Suppressor macrophage (primary cell): ENCODE measurements around the gene P2RY14.
"Not testable (repeated sequence)": the region's sequence is repeated elsewhere in the genome, so short reads cannot be mapped to it uniquely, and the experiment has no call there.

ENCODE experiments used
- DNase-seq, 4 experiments: peaks; one replicate each; pipeline ENCODE4 v3.0.0-alpha.2; 2020 to 2022

The P2RY14 gene

DNA sequence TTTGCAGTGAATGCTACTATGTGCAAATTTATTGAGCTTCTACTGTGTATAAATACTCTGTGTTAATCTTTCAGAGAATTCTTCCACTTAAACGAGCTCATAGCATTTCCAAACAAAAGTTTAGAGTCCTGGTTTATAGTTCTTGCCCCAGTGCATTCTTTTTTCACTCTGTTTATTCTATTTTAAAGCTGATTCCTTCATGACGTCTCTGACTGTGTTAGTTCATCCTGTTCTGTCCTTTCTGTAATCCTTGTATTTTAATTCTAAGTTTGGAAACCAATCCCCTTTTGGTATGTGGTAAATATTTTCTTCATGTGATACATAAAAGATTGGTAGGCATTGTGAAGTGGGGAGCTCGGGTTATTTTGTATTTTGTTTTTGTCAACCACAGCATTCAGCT lies 18.7 kb downstream of the P2RY14 start:
- DNase-seq, result no peak

DNA sequence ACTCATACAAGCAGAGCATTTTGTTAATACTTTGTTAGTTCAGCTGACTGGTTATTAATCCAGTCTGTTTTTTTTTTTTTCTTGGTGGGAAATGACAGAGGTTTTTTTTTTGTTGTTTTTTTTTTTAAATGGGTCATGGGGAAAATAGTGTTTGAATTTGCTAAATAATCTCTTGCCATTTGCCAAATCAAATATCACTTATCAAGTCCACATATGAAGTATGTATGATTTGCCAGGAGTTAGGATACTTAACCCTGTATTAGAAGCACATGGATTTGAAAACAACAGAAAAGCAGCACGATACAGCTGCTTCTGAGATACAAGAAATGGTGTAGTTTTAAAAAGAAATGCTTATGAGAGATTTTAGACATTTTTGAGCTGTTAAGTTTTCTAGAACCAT lies 21.6 kb downstream of the P2RY14 start:
- DNase-seq, result no peak

DNA sequence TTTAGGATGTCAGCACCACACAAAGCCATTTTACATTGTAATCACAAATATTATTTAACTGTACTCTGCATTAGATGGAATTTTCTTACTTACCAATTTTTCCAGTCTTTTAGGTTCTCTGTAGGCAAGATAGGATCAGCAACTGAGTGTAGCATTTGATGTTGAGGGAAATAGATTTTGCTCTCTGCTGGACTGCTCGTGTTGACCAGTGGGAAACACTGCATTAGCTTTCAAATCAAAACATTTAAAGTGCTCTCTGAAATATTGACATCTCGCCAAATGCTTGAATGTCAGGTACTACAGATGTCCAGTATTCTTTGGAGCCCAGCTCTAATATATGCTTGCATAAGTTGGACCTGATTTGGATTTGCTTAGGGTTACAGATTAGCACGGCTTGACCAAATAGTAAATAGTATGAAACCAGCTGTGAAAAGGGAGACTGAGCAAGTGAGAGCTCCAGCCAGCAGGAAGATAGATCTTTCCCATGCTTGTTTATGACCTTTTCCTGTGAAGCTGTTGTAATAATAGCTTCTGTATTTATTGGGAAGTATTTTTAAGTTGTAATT lies 29.5 kb downstream of the P2RY14 start:
- no peak for DNase-seq

DNA sequence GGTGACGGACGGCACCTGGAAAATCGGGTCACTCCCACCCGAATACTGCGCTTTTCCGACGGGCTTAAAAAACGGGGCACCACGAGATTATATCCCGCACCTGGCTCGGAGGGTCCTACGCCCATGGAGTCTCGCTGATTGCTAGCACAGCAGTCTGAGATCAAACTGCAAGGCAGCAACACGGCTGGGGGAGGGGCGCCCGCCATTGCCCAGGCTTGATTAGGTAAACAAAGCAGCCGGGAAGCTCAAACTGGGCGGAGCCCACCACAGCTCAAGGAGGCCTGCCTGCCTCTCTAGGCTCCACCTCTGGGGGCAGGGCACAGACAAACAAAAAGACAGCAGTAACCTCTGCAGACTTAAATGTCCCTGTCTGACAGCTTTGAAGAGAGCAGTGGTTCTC lies 36.3 kb downstream of the P2RY14 start:
- DNase-seq, result not testable (repeated sequence)

DNA sequence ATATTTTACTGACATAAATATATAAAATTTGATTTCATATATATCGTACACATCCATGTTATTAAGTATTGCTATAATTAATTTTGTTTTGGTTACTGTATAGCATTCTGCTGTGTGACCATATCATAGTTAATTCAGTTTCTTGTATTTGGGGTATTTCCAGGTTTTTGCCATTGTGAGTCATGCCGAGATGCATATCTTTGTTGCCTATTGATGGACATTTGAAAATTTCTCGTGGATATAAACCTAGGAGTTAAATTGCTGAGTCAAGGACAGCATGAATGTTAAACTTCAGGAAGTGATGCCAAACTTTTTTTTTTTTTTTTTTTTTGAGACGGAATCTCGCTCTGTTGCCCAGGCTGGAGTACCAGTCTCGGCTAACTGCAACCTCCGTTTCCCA lies 41.6 kb downstream of the P2RY14 start:
- DNase-seq, result no peak

DNA sequence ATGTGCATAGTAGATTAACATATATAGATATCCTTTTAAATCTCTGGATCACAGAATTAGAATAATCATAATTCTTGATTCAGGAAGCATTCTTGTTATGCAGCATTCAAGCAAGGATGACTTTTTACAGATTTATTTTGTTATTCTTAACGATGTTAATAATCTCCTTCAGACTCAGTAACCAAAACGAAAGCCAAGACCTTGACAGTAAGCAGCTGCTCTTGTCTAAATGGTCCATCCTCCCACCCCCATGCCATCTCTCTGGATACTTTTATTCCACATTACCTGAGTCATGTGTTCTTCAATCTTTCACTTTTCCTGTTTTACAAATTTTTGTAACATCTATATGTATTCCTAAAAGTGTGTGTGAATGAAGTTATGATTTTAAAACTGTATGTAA lies 42.0 kb downstream of the P2RY14 start:
- DNase-seq, result no peak

DNA sequence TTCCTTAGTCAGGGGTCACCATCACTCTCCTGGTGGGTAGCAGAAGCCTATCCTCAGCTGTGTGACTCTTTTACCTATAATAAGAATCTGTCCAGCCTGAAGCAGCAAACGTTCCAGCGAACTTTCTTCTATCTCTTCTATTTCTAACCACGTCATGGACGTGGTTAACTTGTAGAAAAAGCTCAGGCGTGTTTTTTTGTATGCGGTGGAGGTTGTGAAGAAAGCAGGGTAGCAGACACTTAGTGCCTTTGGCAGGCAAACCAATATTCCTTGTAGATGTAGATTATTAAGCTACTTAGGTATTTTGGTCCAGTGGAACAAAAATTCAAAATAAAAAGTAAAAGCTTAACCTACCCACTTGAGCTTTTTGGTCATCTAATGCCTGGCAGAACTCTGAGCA lies 43.5 kb downstream of the P2RY14 start:
- no peak for DNase-seq

DNA sequence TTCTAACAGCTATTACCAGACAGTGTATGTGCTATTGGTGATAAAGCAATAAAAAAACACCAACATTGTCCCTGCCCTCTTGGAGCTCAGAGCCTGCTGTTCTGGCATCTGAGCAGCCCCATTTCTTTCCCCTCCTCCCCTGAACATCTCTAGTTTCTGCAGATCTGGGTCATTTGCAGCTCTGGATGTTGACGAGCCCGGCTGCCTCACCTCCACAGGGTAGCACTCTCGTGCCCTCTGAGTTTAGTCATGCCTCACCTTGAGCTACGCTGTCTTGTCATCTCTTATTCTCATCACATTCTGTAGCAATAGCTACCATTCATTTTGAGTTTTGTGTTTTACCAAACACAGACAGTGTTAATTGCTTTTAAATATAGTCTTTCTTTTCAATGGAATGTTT lies 45.4 kb downstream of the P2RY14 start:
- DNase-seq, result no peak

DNA sequence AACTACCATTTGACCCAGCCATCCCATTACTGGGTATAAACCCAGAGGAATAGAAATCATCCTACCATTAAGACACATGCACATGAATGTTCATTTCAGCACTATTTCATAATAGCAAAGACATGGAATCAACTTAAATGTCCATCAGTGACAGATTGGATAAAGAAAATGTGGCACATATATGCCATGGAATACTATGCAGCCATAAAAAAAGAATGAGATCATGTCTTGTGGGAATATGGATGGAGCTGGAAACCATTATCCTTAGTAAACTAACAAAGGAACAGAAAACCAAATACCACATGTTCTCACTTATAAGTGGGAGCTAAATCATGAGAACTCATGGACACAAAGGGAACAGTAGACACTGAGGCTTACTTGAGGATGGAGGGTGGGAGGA lies 45.9 kb downstream of the P2RY14 start:
- not testable (repeated sequence) for DNase-seq

DNA sequence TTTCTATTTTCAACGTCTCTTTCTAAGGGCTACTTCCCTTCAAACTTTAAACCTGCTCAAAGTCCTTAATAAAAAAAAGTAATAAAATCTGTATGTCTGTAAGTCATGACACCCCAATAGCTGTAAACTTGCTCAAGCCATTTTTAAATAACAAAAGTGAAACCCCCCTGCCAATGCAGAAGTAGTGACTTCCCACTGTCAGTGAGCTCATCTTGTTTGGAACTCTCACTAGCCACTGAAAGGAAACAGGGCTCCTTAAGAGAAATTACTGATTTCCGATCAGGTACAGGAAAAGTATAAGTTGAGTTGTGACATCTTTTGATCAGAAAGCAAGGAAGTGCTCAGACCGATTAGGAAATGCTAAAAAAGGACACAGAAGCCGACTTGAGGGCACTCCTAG lies 47.7 kb downstream of the P2RY14 start:
- DNase-seq, result peak; percentile 59 to 79 (median 70)

DNA sequence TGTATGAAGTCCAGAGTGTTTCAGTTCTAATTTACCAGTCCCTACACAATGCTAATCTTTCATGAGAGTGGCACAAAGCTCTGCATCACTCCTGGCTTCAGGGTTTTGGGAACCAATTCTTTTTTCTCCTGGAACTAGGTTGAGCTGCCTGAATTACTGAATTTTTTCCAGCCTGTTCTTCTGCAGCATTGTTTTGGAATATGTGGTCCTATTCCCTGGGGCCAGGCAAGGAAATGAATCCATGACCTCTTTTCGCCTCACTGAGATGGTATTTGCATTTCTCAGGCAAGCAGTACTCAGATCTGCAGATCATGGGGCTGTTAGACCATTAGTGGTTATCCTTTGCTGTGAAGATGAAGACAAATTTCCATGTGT lies 49.7 kb downstream of the P2RY14 start:
- DNase-seq, result no peak

DNA sequence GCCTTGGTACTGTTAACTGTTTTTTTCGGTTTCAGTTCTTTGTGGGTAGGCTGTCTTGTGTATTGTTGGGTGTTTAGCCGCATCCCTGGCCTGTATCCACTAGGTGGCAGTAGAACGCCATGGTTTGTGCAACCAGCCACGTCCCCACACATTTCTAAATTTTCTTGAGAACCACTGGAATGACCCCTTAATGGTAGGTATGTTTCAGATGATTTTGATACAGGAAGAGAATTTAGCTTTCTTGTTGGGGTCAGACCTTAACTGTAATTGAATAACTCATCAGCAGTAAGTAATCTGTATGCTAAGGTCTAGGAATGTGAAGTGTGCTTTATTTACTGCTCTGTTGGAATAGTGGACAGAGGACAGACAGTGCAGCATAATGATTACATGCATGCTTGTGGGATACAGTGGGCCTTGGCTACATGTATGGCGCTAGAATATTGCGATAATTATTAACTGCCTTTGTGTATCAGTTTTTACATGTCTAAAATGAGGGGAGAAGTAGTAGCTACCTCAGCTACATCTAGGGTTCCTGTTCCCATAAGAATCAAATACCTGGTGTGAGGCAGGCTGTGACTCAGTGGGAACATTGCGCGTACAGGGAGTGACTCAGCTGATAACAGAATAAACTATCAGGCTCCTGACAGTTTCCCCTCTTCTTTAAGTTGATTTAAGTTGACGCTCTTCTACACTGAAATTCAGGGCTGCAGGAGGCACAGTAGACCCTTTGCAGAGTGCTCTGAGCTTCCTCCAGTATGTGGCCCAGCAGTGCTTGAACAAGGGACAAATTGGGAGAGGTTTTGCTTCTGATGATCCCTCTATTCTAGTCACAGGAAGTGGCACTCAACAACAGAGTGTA lies 50.3 kb downstream of the P2RY14 start:
- peak; percentile 81 to 91 (median 88) for DNase-seq

DNA sequence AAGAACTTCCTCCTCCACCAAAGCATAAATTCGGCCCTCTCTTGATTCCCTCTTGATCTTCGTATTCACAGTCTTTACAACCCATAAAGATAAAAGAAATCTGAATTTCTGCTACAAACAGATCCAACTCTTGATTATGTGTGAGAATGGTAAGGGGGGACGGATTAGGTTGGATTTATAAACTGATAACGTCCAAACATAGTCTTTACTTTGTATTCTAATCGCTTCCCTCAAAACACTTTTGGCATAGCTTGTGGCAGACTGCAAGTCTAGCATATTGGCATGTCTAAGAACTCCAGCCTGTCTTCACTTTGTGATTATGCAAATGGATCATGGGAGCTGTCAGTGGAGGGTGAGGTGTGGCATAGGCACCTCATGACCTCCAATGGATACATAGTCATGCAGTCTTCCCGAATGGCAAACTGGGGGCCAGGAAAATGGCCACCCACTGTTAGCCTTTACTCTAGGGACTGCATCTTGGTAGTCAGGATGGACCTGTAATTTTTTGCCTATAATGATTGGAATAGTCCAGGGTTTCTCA lies 51.0 kb downstream of the P2RY14 start:
- DNase-seq, result peak in 3 of 4 experiments; percentile 14 to 35 (median 22)

DNA sequence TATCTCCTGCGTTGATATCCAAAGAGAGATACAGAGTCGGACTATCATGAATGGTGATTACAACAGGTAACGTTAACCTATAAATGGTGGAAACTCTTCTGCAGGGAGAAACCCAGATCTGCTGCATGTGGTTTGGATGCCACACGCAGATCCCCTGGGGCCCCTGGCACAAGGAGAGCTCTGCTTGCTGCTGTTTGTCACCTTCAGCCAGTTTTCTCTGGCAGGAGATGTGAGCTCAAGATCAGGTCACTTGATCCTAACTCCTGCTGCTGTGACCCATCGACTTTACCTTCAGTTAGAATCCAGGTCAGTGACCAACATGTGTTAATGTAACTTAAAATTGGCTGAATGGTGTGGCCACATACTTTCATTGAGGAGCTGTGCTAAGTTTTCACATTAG lies 51.5 kb downstream of the P2RY14 start:
- no peak for DNase-seq

DNA sequence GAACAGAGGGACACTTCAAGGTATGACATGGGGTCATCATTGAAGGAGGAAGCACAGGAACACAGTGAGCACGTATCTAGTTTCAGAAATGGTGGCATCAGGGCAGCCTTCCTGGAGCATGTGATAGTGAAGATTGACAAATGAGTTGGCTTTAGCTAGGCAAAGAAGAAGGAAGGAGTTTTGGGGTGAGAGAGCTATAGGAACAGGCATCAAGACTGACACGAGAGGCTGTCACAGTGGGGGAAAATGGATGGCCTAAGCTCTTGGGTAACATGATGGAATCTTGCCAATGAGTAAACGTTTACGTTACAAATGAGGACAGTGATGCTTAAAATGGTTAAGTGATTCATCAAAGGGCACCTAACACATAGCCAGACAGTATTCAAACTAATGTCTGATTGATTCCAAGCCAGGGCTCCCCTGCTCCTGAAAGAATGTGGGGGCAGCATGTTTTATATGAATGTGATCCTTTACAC lies 52.2 kb downstream of the P2RY14 start:
- peak; percentile 51 to 78 (median 65) for DNase-seq

DNA sequence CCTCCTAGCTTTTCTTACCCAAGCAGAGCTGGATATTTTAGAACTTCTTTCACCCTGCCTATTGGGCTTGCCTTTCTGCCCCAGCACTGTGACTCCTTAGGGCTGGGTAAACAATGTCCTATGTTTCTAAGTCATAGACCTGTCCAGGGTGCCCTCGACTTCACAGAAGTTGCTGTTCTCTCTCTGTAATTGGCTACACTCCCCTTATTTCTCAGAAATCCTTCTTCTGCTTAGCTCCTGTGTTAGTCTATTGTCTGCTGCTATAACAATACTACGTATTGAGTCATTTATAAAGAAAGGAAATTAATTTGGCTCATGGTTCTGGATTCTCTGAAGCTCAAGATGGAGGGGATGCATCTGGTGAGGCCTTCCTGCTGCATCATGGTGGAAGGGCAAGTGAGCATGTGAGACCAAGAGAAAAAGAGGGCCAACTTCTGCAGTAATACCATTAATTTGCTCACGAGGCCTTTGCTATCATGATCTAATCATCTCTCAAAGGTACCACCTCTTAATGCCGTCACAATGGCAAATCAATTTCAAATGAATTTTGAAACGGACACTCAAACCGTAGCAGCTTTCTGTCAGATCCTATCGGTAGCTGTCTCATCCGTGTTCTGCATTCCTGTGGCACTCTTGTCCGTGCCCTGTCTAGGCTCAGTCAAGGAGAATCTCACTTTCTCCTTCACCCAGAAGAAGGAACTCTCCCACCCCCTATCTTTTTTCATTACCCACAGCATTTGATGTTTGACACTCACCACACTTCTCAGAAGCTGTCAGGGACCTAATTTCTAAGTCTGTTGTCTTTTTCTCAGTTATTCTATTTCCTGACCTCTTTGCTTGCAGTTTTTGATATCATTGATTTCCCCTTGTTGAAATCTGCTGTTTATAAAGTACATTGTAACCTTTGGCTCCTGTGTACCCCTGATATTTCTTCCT lies 53.0 kb downstream of the P2RY14 start:
- DNase-seq, result no peak

DNA sequence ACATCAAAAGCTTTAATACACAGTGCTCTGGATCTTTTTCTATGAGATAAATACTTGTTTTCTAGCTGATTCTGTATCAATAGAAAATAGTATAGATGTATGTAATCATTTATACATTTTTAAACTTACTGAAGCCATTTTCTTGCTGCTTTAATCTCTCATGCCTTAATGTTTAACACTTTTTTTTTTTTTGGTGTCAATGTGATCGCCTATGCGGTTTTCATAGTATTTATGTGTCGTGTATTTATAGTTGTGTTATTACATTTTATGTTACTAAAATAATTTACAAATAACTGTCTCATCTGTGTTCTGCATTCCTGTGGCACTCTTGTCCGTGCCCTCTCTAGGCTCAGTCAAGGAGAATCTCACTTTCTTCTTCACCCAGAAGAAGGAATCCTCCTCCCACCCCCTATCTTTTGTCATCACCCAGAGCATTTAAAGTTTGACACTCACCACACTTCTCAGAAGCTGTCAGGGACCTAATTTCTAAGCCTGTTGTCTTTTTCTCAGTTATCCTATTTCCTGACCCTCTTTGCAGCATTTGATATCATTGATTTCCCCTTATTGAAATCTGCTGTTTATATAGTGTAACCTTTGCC lies 54.0 kb downstream of the P2RY14 start:
- DNase-seq, result no peak

DNA sequence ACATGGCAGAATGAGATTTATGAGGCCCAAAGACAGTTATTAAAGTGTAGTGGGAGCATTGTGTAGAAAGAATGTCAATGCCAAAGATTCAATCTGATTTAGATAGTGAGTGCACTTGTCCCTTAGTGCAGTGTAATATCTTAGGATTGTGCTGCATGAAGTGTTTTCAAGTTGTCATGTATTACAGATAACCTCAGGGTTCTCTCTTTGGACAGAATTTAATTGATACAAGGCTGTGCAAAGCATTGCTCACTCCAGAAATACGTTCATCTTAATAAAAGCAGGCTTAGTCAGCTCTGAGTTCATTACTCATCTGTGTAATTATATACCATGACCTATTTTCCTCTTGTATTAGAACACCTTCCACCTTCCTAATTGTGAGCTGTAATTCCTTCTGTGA lies 59.3 kb downstream of the P2RY14 start:
- peak in 1 of 4 experiments; percentile 15 for DNase-seq

DNA sequence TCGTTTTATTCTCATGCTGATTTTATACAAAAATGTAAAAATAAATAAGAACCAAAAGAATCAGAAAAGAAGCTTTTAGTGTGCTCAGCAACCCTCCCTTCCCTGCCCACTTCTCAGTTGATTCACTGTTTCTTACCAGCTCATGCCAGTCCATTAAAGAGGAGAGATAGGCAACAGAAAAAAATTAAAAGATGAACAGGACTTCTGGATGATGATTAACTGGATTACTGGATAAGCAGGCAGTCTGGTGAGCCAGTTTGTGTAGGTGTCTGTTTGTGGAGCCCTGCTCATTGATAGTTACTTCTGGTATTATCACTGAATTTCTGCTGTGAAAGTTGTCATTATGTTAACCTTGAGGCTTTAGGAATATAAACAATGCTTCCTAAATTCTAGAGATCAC lies 60.2 kb downstream of the P2RY14 start:
- DNase-seq, result no peak

DNA sequence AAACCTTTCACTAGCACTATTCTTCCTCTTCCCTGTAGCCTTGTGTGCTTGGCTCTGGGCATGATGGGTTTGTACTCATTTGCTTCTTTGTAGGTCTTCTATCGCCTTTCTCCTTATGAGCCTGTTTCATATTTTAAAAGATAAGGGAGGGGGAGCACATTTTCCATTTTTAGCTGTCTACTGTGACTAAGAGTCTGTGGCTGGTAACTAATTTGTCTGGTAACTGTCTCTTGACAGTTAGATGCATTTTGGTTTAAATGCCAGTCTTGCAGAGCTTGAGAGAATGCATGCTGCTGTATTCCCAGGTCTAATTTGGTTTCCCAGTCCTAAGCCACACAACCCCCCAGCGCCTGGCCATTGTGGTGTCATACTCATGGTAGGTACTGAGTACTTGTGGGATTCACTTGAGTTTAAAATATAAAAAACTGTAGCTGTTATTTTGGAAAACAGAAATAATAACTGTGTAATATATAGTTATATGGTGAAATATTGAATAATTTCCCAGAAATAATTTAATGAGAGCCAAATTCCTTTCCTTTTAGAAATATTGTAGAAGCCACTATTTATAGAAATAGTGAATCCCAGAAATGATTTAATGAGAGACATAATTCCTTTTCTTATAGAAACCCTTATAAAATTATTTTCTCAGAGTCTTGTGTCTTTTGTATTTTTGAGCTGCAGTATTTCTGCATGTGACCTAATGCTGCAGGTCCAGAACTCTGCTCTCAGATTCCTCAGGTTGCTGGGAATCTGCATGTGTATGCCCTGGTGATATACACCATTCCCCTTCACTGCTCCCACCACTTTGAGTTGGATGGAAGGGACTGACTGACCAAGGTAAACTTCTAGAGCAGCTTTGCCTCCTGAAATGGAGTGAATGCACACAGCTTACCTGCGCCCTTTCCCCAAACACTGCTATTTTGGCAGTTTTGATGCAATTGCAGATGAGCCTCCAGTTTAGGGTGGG lies 61.4 kb downstream of the P2RY14 start:
- peak in 2 of 4 experiments; percentile 12 to 16 for DNase-seq

DNA sequence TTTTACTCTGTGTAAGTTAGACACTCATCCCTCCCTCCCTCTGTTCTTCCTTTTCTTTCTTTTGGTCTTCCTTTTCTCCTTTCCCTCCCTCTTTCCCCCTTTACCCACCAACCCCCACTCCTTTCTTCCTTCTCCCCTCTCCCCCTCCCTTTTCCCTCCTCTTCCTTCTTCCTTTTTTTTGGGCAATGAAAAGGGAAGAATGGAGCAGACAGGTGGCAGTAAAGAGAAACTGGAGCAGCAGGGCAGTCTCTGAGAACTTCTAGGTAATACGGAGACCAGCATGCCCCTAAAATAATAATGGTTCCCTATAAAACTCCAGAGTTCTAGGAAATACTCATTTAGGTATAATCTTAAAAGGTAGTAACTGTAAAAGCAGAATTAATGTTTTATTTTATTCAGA lies 63.9 kb downstream of the P2RY14 start:
- DNase-seq, result no peak
